Sigmoid colon (tissue), 4 donors: ENCODE measurements around the gene GIMAP8.
"Not testable (repeated sequence)": the region's sequence is repeated elsewhere in the genome, so short reads cannot be mapped to it uniquely, and the experiment has no call there.

Experiments used
- CTCF ChIP-seq, 4 experiments: fragments of 450-650 bp in 3 of 4; fragments of 200-600 bp in 1 of 4; IDR thresholded peaks; one replicate each; pipeline ENCODE4 v1.5.1; 2016 to 2019; ENCODE audit warnings: antibody characterized with exemption in 4 of 4, mild to moderate bottlenecking in 3 of 4, moderate library complexity in 2 of 4
- EP300 ChIP-seq, 4 donors: sonication (generic); formaldehyde crosslinking; IDR thresholded peaks; one replicate each; pipeline ENCODE4 v1.6.1; 2017; ENCODE audit warnings: antibody characterized with exemption in 4 of 4
- POLR2A ChIP-seq, 2 donors: fragments of 450-650 bp; IDR thresholded peaks; one replicate each; pipeline ENCODE4 v1.6.1; 2016; ENCODE audit warnings: antibody characterized with exemption in 2 of 2, mild to moderate bottlenecking in 2 of 2, moderate library complexity in 2 of 2
- POLR2AphosphoS5 ChIP-seq, 4 donors: sonication (generic); formaldehyde crosslinking; IDR thresholded peaks; one replicate each; pipeline ENCODE4 v1.6.1; 2017; ENCODE audit warnings: antibody characterized with exemption in 4 of 4

DNA sequence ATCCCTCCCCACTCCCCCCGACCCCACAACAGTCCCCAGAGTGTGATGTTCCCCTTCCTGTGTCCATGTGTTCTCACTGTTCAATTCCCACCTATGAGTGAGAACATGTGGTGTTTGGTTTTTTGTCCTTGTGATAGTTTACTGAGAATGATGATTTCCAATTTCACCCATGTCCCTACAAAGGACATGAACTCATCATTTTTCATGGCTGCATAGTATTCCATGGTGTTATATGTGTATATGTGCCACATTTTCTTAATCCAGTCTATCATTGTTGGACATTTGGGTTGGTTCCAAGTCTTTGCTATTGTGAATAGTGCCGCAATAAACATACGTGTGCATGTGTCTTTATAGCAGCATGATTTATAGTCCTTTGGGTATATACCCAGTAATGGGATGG, 43.0 kb downstream of the GIMAP8 start:
- TF ChIP-seq CTCF, POLR2A, POLR2AphosphoS5, EP300 (IDR thresholded peaks at IDR 0.05): not testable (repeated sequence)
